HEK293 (cell line): ENCODE measurements around the gene IL12RB1.

ENCODE experiments used
- CTCF ChIA-PET: fragments of 350-600 bp; formaldehyde crosslinking; extraction: SDS; loops from one replicate; lab custom pipeline; 2021; ENCODE audit warnings: antibody characterized with exemption; lab: Yijun Ruan, JAX
- POLR2A ChIA-PET: fragments of 300-600 bp; formaldehyde crosslinking; extraction: SDS; loops from one replicate; lab custom pipeline; 2020; ENCODE audit warnings: antibody characterized with exemption, inconsistent platforms; lab: Yijun Ruan, JAX
- H3K27ac ChIP-seq: fragments of 200-500 bp; sonication (Bioruptor generic); 2 replicates; pipeline ENCODE4 v1.5.1; 2014; ENCODE audit warnings: low read depth, low read length, control low read depth, inconsistent platforms; ENCODE audit errors: extremely low read depth
- H3K36me3 ChIP-seq, 2 experiments: fragments of 200-500 bp in 1 of 2; sonication (Bioruptor generic) in 1 of 2; 1 replicate in 1 of 2; 2 replicates in 1 of 2; pipeline ENCODE4 v1.5.1; 2014 to 2017; ENCODE audit warnings: inconsistent platforms in 2 of 2, low read length in 2 of 2; ENCODE audit not compliant: control insufficient read depth in 2 of 2, insufficient read depth in 1 of 2
- H3K4me1 ChIP-seq: fragments of 200-500 bp; sonication (Bioruptor generic); 2 replicates; pipeline ENCODE4 v1.5.1; 2014; ENCODE audit warnings: mild to moderate bottlenecking, low read length, inconsistent platforms; ENCODE audit not compliant: control insufficient read depth, insufficient read depth
- H3K4me3 ChIP-seq: 2 replicates; pipeline ENCODE4 v1.5.1; 2011; ENCODE audit warnings: low read depth, mild to moderate bottlenecking, control low read depth, low read length, moderate library complexity
- H3K9me3 ChIP-seq: fragments of 200-500 bp; sonication (Bioruptor generic); 2 replicates; pipeline ENCODE4 v1.5.1; 2014; ENCODE audit warnings: low read depth, low read length, inconsistent platforms; ENCODE audit not compliant: control insufficient read depth, insufficient read depth
- ATF2 ChIP-seq: fragments of 450-650 bp; formaldehyde crosslinking; IDR thresholded peaks from 2 replicates; pipeline ENCODE4 v1.5.1; 2016; ENCODE audit warnings: missing biosample characterization, missing genetic modification characterization, low read depth
- GLIS1 ChIP-seq: fragments of 450-650 bp; formaldehyde crosslinking; IDR thresholded peaks from 2 replicates; pipeline ENCODE4 v1.5.1; 2016; ENCODE audit warnings: missing biosample characterization, missing genetic modification characterization
- KLF8 ChIP-seq: fragments of 450-650 bp; formaldehyde crosslinking; IDR thresholded peaks from 2 replicates; pipeline ENCODE4 v1.5.1; 2016; ENCODE audit warnings: missing biosample characterization, missing genetic modification characterization
- PRDM1 ChIP-seq: fragments of 450-650 bp; formaldehyde crosslinking; IDR thresholded peaks from 2 replicates; pipeline ENCODE4; 2016; ENCODE audit warnings: missing biosample characterization, missing genetic modification characterization
- PRDM10 ChIP-seq: fragments of 450-650 bp; formaldehyde crosslinking; IDR thresholded peaks from 2 replicates; pipeline ENCODE4 v1.5.1; 2016; ENCODE audit warnings: missing biosample characterization, missing genetic modification characterization
- SCRT1 ChIP-seq: fragments of 450-650 bp; formaldehyde crosslinking; IDR thresholded peaks from 2 replicates; pipeline ENCODE4 v1.5.1; 2016; ENCODE audit warnings: missing biosample characterization, missing genetic modification characterization, borderline replicate concordance
- SP2 ChIP-seq: fragments of 450-650 bp; formaldehyde crosslinking; IDR thresholded peaks from 2 replicates; pipeline ENCODE4 v1.5.1; 2016; ENCODE audit warnings: missing biosample characterization, missing genetic modification characterization
- SP3 ChIP-seq: fragments of 450-650 bp; formaldehyde crosslinking; IDR thresholded peaks from 2 replicates; pipeline ENCODE4 v1.5.1; 2016; ENCODE audit warnings: missing biosample characterization, missing genetic modification characterization
- ZBTB48 ChIP-seq: fragments of 450-650 bp; formaldehyde crosslinking; IDR thresholded peaks from 2 replicates; pipeline ENCODE4 v1.5.1; 2016; ENCODE audit warnings: missing biosample characterization, missing genetic modification characterization
- ZIC2 ChIP-seq: fragments of 450-650 bp; formaldehyde crosslinking; IDR thresholded peaks from 2 replicates; pipeline ENCODE4 v1.5.1; 2016; ENCODE audit warnings: missing biosample characterization, missing genetic modification characterization
- ZNF114 ChIP-seq: fragments of 450-650 bp; formaldehyde crosslinking; IDR thresholded peaks from 2 replicates; pipeline ENCODE4 v1.5.0; 2017; ENCODE audit warnings: missing biosample characterization, missing genetic modification characterization
- ZNF302 ChIP-seq: fragments of 450-650 bp; formaldehyde crosslinking; IDR thresholded peaks from 2 replicates; pipeline ENCODE4 v1.5.1; 2016; ENCODE audit warnings: missing biosample characterization, missing genetic modification characterization, low read depth
- ZNF366 ChIP-seq: fragments of 450-650 bp; formaldehyde crosslinking; conservative IDR thresholded peaks from 2 replicates; pipeline ENCODE4 v1.5.1; 2016; ENCODE audit warnings: missing biosample characterization, missing genetic modification characterization
- ZNF37A ChIP-seq: fragments of 450-650 bp; IDR thresholded peaks from 2 replicates; pipeline ENCODE4 v1.5.1; 2018; ENCODE audit warnings: missing biosample characterization, missing genetic modification characterization
- ZNF423 ChIP-seq: fragments of 450-650 bp; formaldehyde crosslinking; IDR thresholded peaks from 2 replicates; pipeline ENCODE4 v1.5.1; 2016; ENCODE audit warnings: missing biosample characterization, missing genetic modification characterization
- ZNF449 ChIP-seq: fragments of 450-650 bp; formaldehyde crosslinking; IDR thresholded peaks from 2 replicates; pipeline ENCODE4 v1.5.1; 2017; ENCODE audit warnings: missing biosample characterization, mild to moderate bottlenecking, missing genetic modification characterization, moderate library complexity
- ZNF560 ChIP-seq: fragments of 450-650 bp; formaldehyde crosslinking; IDR thresholded peaks from 2 replicates; pipeline ENCODE4 v1.5.1; 2017; ENCODE audit warnings: missing biosample characterization, missing genetic modification characterization, borderline replicate concordance
- ZNF629 ChIP-seq: fragments of 450-650 bp; formaldehyde crosslinking; IDR thresholded peaks from 2 replicates; pipeline ENCODE4 v1.5.1; 2017; ENCODE audit warnings: missing biosample characterization, missing genetic modification characterization
- ZNF654 ChIP-seq: fragments of 450-650 bp; formaldehyde crosslinking; IDR thresholded peaks from 2 replicates; pipeline ENCODE4 v1.5.1; 2016; ENCODE audit warnings: low read depth, missing biosample characterization, missing genetic modification characterization
- ZNF76 ChIP-seq: fragments of 450-650 bp; formaldehyde crosslinking; IDR thresholded peaks from 2 replicates; pipeline ENCODE4; 2016; ENCODE audit warnings: low read depth, missing biosample characterization, missing genetic modification characterization, borderline replicate concordance
- ZNF768 ChIP-seq: fragments of 450-650 bp; formaldehyde crosslinking; IDR thresholded peaks from 2 replicates; pipeline ENCODE4 v1.5.1; 2018; ENCODE audit warnings: missing biosample characterization, mild to moderate bottlenecking, missing genetic modification characterization
- ZNF776 ChIP-seq: fragments of 450-650 bp; formaldehyde crosslinking; IDR thresholded peaks from 2 replicates; pipeline ENCODE4 v1.5.0; 2017; ENCODE audit warnings: missing biosample characterization, missing genetic modification characterization, borderline replicate concordance
- TF ChIP-seq, protein P1 (sequence below): fragments of 450-650 bp; formaldehyde crosslinking; IDR thresholded peaks from 2 replicates; pipeline ENCODE4 v1.5.1; 2016; ENCODE audit warnings: missing biosample characterization, missing genetic modification characterization
- TF ChIP-seq, protein P2 (sequence below): fragments of 450-650 bp; formaldehyde crosslinking; IDR thresholded peaks from 2 replicates; pipeline ENCODE4 v1.5.1; 2016; ENCODE audit warnings: missing biosample characterization, missing genetic modification characterization
- TF ChIP-seq, protein P3 (sequence below): fragments of 450-650 bp; formaldehyde crosslinking; IDR thresholded peaks from 2 replicates; pipeline ENCODE4 v1.5.1; 2016; ENCODE audit warnings: missing biosample characterization, missing genetic modification characterization

The IL12RB1 gene

DNA sequence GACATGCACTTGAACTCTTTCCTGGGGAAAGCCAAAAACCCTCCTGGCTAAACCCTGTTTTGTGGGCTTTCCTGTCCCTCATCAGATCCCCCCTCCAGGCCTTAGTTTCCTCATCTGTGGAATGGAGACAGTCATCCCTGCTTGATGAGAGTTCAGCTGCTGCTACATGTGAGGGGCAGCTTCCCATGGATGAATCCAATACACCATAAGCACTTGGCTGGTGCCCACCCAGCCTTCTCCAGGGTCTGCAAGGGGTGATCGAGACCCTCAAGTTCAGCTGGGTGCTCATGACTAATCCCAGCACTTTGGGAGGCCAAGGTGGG is 21.6 kb downstream of the IL12RB1 start:
- H3K36me3 ChIP-seq = no peaks in the 10 kb centered on the region
- no peak overlapping the region for H3K4me3 ChIP-seq
- H3K27ac ChIP-seq = no peak overlapping the region
- TF ChIP-seq PRDM10 (tag by site-specific recombination) (no peak), ZNF366 (tag by site-specific recombination) (no peak)
- TF ChIP-seq, all 188 proteins: peak for 0
- Histone ChIP-seq H3K9me3 (no peaks in the 10 kb centered on the region), H3K4me1 (no peaks in the 10 kb centered on the region)
- POLR2A ChIA-PET = interaction anchor here (0.6 kb wide), 1 partner anchor 34 kb away, joined by 3 read pairs; no protein-coding TSS in a partner anchor
- CTCF ChIA-PET = interaction anchor here (0.6 to 1.2 kb wide), 4 partner anchors 58 to 188 kb away, joined by 3 to 4 read pairs (median 3); no protein-coding TSS in a partner anchor

DNA sequence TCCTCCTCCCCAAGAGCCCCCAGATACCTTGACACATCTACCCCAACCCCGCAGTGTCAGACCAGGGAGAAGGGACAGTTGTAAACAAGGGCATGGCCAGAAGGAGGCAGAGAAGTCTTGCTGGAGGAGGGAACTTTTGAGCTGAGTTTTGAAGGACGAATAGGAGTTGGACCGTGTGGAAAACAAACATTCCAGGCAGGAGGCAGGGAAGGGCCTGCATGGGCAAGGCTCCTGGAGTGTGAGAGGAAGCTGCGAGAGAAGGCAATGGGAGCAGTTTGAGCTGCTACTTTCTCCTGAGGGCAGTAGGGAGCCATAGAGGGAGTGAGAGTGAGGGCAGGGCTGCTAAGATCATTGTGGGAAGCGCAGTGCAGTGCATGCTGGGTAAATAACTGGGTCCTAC is 23.3 kb downstream of the IL12RB1 start:
- Histone ChIP-seq H3K36me3 (no peaks in the 10 kb centered on the region), H3K4me1 (no peaks in the 10 kb centered on the region), H3K9me3 (no peaks in the 10 kb centered on the region), H3K27ac (no peak overlapping the region), H3K4me3 (no peak overlapping the region)
- CTCF ChIA-PET = interaction anchor here (0.5 to 3.6 kb wide), 18 partner anchors 11 to 348 kb away, joined by 3 to 36 read pairs (median 4); partner anchors contain the start of gene MPV17L2
- POLR2A ChIA-PET = interaction anchor here (1.0 kb wide), 1 partner anchor 105 kb away, joined by 6 read pairs; no protein-coding TSS in a partner anchor
- peak; percentile 31; the same call in 1 of the 2 replicates for TF ChIP-seq SP3 (tag by site-specific recombination)
- TF ChIP-seq, protein P1, sequence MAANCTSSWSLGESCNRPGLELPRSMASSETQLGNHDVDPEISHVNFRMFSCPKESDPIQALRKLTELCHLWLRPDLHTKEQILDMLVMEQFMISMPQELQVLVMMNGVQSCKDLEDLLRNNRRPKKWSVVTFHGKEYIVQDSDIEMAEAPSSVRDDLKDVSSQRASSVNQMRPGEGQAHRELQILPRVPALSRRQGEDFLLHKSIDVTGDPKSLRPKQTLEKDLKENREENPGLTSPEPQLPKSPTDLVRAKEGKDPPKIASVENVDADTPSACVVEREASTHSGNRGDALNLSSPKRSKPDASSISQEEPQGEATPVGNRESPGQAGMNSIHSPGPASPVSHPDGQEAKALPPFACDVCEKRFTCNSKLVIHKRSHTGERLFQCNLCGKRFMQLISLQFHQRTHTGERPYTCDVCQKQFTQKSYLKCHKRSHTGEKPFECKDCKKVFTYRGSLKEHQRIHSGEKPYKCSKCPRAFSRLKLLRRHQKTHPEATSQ (tag by site-specific recombination) = no peak
- no peak for TF ChIP-seq ZNF449 (tag by site-specific recombination)
- TF ChIP-seq ATF2 (tag by site-specific recombination) = no peak
- TF ChIP-seq ZIC2 (tag by site-specific recombination) = peak; percentile 77
- TF ChIP-seq SCRT1 = no peak
- TF ChIP-seq ZNF114 (tag by site-specific recombination) = no peak
- no peak for TF ChIP-seq SP2 (tag by site-specific recombination)
- no peak for TF ChIP-seq ZNF37A (tag by site-specific recombination)
- TF ChIP-seq ZNF654 (tag by site-specific recombination) = peak; percentile 78
- no peak for TF ChIP-seq ZNF423
- TF ChIP-seq ZNF302 (tag by site-specific recombination) = no peak
- no peak for TF ChIP-seq ZNF560
- TF ChIP-seq ZNF629 (tag by site-specific recombination) = 0 out of 2 replicates have a peak, but pooled peaks have one; percentile 17
- peak; percentile 82 for TF ChIP-seq ZNF76
- peak; percentile 61; the same call in 1 of the 2 replicates for TF ChIP-seq KLF8 (tag by site-specific recombination)
- peak; percentile 86 for TF ChIP-seq GLIS1 (tag by site-specific recombination)
- peak; percentile 76 for TF ChIP-seq PRDM1
- TF ChIP-seq, protein P2, sequence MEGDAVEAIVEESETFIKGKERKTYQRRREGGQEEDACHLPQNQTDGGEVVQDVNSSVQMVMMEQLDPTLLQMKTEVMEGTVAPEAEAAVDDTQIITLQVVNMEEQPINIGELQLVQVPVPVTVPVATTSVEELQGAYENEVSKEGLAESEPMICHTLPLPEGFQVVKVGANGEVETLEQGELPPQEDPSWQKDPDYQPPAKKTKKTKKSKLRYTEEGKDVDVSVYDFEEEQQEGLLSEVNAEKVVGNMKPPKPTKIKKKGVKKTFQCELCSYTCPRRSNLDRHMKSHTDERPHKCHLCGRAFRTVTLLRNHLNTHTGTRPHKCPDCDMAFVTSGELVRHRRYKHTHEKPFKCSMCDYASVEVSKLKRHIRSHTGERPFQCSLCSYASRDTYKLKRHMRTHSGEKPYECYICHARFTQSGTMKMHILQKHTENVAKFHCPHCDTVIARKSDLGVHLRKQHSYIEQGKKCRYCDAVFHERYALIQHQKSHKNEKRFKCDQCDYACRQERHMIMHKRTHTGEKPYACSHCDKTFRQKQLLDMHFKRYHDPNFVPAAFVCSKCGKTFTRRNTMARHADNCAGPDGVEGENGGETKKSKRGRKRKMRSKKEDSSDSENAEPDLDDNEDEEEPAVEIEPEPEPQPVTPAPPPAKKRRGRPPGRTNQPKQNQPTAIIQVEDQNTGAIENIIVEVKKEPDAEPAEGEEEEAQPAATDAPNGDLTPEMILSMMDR = peak; percentile 51; the same call in 1 of the 2 replicates
- no peak for TF ChIP-seq ZNF776 (tag by site-specific recombination)
- no peak for TF ChIP-seq ZBTB48
- TF ChIP-seq, protein P3, sequence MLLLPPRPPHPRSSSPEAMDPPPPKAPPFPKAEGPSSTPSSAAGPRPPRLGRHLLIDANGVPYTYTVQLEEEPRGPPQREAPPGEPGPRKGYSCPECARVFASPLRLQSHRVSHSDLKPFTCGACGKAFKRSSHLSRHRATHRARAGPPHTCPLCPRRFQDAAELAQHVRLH = peak; percentile 86
- no peak for TF ChIP-seq ZNF768 (tag by site-specific recombination)
